NCI-H1436 (cell line): Measurements from ENCODE around the gene IER5L.
"Not testable (repeated sequence)": the region's sequence is repeated elsewhere in the genome, so short reads cannot be mapped to it uniquely, and the experiment has no call there.

Source experiments
- DNase-seq: peaks from one replicate; lab custom pipeline; 2025; lab: John Stamatoyannopoulos, UW

The IER5L gene

DNA sequence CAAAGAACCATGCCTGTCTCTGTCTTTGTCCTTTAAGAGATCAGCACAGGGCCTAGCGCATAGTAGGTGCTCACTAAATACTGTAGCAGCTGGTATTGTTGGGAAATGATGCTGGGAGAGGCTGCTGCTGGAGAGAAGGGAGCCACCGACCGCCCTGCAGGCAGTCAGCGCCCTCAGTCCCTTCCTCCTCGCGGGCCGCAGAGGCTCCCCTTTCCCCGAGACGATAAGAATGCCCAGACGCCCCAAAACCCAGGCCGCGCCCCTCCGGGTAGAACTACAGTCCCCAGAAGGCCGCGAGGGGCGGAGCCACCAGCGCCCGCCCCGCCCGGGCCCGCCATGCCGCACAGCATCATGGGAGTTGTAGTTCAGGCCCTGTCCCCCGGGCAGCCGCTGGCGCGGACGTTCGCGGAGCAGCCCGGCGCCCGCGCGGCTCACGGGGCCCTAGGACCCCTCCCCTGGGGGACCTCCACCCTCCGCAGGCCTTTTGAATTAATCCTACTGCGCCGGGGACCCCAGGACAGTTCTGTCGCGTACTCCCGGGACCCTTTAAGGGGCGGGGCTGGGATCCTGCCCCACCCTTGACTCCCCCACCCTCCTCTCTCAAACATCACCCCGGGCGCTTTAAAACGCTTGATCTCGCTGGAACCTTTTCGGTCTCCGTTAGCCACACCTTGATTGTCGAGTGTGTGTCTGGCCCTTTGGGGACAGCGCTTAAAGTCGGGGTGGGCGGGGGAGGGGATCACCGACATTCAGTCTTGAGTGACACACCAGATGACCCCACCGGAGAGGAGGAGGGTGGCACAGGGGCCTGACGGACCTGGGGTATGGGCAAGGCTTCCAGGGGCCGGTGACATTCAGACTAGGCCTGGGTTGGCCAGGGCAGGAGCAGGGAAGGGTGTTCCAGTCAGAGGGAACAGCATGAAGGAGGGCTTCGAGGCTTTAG is 24.8 kb upstream of the IER5L start:
- DNase-seq = peak; percentile 51

DNA sequence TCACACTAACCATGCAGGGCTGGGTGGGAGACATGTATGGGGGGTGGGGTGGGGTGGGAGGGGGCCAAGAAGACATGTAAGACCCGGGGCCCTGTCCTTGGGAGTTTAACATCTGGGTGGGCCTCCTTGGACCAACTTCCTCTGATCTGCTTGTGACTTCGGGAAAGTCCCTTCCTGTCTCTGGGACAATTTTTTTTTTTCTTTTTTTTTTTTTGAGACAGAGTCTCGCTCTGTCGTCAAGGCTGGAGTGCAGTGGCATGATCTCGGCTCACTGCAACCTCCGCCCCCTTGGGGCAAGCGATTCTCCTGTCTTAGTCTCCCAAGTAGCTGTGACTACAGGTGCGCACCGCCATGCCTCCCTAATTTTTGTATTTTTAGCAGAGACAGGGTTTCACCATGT is 23.8 kb upstream of the IER5L start:
- no peak for DNase-seq

DNA sequence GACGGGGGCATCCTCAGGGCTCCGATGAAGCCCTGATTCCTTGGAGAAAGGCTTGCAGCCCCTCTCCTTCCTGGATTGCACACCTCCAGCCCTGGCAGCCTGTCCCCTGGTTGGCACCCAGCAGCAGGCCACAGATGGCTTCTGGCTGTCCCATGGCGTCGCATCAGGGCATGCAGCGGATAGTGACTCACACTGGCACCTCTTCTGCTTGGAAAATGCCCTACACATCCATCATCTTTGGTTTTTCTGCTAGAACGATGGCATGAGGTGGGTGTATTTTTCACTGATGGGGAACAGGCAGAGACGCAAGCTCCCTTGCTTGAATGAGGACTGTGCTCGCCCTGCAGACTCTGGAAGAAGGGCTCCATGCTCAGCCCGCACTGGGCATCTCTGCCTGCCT is 23.2 kb upstream of the IER5L start:
- DNase-seq = no peak

GRCh38 chr9:129200255-129200654 is 22.2 kb upstream of the IER5L start:
- no peak for DNase-seq

DNA sequence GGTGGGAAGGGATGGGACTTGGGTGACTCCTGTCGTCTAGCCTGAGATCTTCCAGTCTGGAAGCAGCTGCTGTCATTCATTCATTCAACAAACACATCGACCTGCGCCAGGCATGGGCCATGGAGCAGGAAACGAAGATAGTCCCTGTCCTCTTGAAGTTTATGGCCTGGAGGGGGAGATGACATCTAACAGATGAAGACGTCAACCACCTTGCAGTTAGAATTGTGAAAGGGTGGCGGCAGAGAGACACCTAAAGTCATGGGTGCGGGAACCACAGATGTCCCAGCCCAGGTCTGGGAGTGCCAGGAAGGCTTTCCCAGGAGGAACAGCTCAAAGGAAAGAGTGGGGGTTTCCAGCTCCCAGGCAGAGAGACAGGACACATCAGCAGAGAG is 21.0 kb upstream of the IER5L start:
- DNase-seq = no peak

- DNase-seq = no peak
Measured at GRCh38 chr9:129198319-129199043, 20.4 kb upstream of the IER5L start.

DNA sequence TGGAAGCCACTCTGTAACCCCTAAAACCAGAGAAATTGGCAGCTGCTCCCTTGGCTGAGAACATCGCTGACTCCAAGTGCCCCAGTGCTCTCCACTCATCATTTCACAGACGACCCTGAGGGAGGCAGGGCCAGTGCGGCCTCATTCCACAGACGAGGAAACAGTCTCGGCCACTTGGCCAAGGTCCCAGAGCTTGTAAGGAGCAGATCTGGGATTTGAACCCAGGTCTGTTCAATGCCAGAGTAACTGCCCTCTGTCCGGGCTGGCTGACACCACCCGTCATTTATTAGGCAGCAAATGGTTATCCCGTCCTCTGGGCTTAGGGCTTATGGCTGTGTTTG is 19.9 kb upstream of the IER5L start:
- no peak for DNase-seq

- DNase-seq = not testable (repeated sequence)
Measured at GRCh38 chr9:129197045-129197444, 19.0 kb upstream of the IER5L start.

DNA sequence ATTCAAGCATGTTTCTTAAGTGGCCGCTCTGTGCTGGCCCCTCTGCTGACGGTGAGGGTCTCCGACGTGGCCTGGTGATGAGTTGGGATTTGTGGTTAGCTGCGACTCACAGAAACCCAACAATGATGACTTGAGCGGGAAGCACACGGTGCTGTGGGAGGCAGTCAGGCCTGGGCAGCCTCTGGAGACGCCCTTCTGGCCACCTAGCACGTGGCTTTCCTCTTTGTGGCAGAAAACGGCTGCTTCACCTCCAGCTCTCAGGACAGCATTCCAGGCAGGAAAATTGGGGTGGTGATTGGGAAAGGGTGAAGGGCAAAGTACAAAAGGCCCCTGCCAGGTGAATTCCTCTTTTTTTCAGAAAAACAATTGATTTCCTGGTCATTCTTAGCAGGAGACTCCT is 17.5 kb upstream of the IER5L start:
- DNase-seq = no peak

DNA sequence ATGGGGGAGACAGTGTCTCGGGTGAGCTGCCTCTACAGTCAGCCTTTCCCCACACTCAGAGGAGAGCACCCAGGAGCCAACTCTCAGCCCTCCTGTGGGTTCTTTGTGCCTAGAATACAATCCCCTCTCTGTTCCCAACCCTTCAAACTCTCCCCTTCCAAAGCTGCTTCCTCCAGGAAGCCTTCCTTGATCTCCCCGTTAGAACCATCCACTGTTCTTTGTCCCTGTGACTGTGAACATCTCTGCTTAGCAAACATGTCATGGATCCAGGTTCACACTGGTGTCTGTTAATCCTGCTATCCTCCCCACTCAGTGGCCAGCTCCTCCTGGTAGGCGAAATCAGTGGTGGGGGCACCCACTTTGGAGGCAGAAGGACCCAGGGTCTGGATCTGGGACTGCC is 16.2 kb upstream of the IER5L start:
- DNase-seq = no peak

DNA sequence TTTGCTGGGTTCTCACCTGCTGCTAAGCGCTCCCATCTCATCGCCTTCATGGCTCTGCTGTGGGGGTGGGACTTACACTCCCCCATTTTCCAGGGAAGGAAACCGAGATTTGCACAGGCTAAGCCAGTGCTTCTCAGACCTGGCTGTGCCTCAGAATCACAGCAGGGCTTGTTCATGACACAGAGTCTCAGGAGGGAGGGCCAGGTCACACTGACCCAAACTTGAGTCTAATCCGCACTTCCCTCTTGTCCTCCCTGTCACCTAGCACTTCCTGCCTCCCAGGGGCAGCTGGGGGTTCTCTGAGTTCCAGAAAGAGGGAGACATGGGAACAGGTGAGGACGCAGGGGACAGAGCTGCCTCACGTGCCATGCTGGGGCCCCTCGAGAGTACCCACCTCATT is 15.6 kb upstream of the IER5L start:
- no peak for DNase-seq

- DNase-seq = no peak
Measured at GRCh38 chr9:129191234-129191633, 13.2 kb upstream of the IER5L start.

DNA sequence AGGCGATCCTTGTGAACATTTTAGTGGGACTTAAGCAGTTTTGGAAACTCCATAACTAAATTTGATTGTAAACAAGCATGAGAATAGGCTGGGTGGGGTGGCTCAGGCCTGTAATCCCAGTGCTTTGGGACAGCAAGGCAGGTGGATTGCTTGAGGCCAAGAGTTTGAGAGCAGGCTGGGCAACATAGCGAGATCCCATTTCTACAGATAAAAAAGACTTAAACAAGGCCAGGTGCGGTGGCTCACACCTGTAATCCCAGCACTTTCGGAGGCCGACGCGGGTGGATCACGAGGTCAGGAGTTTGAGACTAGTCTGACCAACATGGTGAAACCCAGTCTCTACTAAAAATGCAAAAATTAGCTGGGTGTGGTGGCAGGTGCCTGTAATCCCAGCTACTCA is 11.9 kb upstream of the IER5L start:
- DNase-seq = not testable (repeated sequence)

- DNase-seq = no peak
Measured at GRCh38 chr9:129187042-129187441, 9.0 kb upstream of the IER5L start.

- DNase-seq = no peak
Measured at GRCh38 chr9:129185991-129186390, 7.9 kb upstream of the IER5L start.

GRCh38 chr9:129185402-129185801 is 7.3 kb upstream of the IER5L start:
- DNase-seq = no peak

GRCh38 chr9:129184596-129185122 is 6.6 kb upstream of the IER5L start:
- no peak for DNase-seq

DNA sequence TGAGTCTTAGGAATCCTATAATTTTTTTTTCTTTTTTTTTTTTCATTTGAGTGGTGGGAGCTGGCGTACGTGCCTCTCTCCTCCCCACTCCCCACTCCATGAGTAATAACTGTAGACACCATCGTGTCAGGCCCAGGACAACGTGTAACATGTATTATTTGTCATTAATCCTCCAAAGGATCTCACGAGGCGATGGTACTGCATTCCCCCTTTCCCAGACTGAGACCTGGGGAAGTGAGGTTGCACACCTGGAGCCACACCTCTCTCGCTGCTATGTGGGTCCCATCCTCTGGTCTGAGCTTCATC is 6.1 kb upstream of the IER5L start:
- no peak for DNase-seq

GRCh38 chr9:129183495-129184218 is 5.6 kb upstream of the IER5L start:
- no peak for DNase-seq

DNA sequence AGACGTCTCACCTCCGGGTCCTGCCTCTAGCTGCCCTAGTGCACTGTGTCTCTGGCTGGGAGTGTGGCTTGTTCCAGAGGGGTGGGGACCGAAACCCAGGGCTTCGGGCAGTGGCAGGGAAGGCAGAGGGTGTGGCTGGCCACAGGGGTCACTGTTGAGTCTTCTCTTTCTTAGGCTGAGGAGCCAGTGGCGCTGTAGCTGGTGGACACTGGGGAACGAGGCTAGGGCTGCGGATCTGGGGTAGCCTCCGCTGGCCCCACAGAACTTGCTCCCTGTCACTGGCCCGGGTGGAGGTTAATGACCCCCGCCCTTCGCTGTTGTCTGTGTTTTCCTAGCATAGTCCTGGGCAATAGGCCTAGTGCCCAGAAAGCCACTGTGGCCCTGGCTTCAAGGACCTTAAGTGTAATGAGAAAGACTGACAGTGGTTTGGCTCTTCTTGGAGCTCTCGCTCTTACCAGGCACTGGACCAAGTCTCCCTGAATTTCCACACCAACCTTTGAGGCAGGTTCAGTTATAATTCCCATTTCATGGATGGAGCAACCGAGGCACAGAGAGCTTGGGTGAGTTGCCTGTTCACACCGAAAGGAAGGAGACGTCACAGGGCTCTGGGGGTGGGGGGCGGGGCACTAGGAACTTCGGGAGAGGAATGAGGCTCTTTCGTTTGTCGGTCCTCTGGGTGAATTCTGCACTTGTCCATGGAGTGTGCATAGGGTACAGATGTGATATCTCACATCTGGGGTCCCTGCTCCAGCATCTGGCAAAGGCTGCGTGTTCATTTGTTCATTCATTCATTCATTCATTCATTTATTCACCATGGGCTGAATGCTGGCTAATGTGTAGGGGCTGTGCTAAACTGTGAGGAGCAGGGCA is 4.8 kb upstream of the IER5L start:
- DNase-seq = no peak

DNA sequence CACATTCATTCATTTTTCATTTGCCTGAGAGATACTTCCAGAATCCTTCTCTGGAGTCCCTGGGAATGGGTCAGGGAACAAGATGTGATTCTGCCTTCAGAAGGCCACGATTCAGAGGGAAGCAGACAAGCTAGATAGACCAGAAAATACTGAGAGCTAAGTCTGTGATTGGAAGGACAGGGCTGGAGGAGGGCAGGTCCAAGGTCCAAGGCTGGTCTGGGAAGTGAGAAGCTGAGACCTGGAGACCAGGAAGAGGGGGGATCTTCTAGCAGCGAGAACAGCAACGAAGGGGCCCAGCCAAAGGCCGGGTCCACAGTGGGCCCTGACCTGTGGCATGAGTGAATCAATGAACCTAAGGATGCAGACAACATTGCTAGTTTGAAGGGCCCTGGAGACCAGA is 4.1 kb upstream of the IER5L start:
- no peak for DNase-seq

GRCh38 chr9:129181246-129181645 is 3.2 kb upstream of the IER5L start:
- no peak for DNase-seq
